GM18870 (cell line): ENCODE measurements around the gene TSC22D2.
A peak's percentile ranks its signal among the peaks of the same experiment; 100 is the strongest.

Experiments
- ATAC-seq: cut with Tn5 transposase; IDR thresholded peaks from one replicate; pipeline ENCODE4 v1.9.1; 2021; ENCODE audit warnings: moderate library complexity; ENCODE audit not compliant: unreplicated experiment

The TSC22D2 gene

GRCh38 chr3:150384296-150385212 lies 23.5 kb upstream of the TSC22D2 start:
- ATAC-seq: peak; percentile 98

DNA sequence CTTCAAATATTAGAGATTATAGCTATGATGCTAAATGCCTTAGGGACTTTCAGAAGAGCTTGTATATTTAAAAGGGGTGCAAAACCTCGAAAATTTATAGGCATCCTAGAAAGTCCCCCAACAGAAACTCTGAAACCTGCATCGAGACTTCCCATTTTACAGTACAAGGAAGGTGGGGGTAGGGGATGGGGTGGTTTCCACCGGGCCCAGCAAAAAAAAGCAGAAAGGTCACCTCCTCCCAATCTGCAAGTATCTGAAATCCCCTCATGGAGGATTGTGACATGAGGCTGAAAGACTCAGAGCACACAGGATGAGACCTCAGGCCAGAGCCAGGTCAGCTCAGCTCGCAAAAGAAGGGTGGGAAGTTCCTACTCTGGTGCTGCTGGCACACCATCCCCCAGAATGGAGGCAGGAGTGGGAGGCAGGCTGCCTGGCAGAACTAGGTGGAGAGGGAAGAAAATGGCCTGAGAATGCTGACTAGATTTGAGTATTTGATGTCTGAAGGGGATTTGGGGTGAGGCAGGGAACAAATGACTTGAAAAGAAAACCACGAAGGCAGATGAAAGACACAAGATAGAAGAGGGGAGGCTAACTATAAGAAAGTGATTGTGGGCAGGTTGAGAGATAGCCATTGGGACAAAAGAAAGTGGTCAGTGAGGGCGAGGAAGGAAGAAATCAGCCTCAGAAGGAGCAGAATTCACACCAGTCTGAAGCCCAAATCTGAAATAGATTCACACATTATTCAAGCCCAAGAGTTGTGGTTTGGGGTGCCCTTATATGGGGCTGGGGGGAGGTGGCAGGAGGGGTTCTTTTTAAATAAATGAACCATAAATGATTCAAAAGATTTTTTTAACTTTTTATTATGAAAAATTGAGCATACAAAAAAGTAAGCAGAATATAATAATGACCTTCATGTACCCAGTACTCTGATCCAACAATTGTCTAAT lies 22.5 kb upstream of the TSC22D2 start:
- ATAC-seq: peak; percentile 28

DNA sequence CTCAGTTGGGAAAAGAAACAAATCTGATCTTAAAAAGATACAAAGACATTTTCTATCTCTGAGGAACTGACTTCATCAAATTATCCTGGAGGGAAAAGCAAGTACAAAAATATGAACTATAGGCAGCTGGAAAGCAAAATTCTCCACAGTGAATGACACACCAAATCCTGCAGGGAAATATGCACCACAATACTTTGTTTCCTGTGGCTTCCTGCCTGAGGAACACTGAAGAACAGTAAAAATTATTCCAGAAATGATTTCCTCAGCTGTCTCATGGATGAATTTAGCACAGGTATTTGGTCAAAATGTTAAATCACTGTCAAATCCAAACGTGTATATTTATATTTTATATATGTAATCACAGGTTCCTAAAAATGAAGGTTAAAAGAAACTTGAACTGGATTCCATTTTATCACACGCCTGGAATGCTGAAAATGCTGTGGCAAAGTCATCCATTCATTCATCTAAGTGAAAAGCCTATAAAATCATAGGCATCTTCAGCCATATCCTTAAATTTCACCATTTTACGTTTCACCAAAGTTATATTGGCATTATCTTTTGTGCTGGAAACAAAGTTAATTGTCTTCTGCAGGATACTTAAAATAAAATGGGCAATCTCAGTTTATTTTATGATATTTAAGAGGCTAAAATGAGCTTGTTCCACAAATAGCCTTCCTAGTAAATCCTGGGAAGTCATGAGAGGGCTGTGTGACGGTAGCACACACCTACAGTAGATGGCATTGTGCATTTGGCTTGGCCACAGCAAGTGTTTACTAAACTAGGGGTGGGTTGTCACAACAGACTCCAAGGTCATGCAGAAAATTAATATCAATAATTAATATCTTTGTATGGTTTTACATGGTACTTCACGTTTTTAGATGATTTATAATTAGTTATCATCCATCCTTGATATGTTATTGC lies 19.3 kb upstream of the TSC22D2 start:
- no peak for ATAC-seq

- ATAC-seq: no peak
Observed at GRCh38 chr3:150390087-150390486, 18.0 kb upstream of the TSC22D2 start.

DNA sequence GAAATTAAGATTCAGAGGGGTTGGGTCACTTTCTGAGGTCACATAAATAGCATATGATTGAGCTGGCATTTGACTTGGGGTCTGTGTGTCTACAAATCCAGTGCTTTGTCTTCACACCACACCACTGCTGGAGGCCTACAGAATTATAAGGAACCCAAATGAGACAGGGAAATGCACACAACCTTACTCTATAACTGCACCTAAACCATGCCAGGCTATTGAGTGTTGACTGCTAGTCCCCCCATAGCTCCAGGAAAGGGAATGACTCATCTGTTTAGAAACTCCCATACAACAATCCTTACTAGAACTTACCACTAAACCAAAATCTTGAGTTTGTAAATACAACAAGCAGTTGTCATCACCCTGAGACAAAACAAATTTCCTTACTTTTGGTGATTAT lies 16.9 kb upstream of the TSC22D2 start:
- ATAC-seq: no peak

GRCh38 chr3:150393745-150394144 lies 14.4 kb upstream of the TSC22D2 start:
- ATAC-seq: no peak

DNA sequence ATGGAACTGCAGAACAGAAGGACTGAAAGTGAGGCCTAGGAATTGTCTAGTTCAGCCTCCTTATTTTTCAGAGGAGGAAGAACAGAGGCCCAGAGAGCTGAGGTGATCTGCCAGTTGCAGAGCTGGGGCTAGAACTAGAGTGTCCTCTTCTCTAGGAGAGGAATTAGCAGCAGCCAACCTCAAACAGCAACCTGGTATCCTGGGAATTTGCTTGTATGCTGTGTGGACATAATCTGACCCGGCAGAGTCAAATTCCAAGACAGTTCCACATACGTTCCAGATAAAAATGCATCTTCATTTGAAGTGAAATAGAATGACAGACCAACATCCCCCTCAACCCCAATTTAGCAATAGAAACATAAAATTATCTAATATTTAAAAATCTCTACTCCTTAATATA lies 13.5 kb upstream of the TSC22D2 start:
- no peak for ATAC-seq

GRCh38 chr3:150396491-150396890 lies 11.6 kb upstream of the TSC22D2 start:
- ATAC-seq: no peak

DNA sequence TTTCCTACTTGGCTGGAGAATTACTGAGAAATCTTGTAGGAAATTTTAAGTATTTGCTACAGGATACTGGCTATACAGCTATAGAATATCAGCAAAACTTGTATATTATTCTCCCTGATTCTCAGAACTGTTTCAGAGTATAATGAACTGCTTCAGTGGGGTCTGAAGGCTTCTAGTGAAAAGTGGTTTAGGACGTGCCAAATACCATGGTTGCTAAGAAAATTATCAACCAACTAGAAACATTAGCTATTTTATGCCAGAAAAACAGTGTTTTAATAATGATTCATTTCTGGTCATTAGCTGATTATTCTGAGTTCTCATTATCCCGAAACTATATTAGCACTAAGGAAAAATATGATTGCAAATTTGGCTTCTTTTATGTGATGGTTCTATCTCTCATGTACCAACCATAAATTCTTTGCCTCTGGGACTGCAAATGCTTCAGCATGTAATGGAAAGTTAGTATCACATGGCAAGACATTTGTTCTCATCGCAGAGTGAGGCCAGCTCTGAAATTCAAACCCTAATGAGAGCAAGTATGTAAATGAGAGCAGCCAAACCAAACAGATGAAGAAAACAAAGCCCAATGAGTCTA lies 11.0 kb upstream of the TSC22D2 start:
- no peak for ATAC-seq

- no peak for ATAC-seq
Observed at GRCh38 chr3:150399060-150399459, 9.0 kb upstream of the TSC22D2 start.

- no peak for ATAC-seq
Observed at GRCh38 chr3:150401285-150401684, 6.8 kb upstream of the TSC22D2 start.

GRCh38 chr3:150402217-150402616 lies 5.9 kb upstream of the TSC22D2 start:
- no peak for ATAC-seq

DNA sequence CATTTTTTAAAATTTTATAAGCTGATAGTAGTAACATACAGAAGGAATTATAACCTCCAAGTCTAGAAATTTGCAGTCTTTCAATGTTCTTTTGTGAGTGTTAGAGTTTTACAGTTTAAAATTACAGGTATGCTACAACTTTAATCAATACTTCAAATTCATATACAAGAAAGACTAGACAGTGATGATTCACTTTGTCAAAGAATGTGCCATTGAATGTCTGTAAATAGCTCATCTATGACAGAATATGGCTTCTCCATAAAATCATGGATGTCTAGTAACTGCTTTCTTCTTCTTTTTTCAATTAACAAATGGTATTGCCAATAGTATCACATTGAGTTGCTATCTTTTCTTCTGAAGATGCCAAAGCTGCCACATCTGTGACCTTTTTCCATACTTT lies 4.1 kb upstream of the TSC22D2 start:
- no peak for ATAC-seq

DNA sequence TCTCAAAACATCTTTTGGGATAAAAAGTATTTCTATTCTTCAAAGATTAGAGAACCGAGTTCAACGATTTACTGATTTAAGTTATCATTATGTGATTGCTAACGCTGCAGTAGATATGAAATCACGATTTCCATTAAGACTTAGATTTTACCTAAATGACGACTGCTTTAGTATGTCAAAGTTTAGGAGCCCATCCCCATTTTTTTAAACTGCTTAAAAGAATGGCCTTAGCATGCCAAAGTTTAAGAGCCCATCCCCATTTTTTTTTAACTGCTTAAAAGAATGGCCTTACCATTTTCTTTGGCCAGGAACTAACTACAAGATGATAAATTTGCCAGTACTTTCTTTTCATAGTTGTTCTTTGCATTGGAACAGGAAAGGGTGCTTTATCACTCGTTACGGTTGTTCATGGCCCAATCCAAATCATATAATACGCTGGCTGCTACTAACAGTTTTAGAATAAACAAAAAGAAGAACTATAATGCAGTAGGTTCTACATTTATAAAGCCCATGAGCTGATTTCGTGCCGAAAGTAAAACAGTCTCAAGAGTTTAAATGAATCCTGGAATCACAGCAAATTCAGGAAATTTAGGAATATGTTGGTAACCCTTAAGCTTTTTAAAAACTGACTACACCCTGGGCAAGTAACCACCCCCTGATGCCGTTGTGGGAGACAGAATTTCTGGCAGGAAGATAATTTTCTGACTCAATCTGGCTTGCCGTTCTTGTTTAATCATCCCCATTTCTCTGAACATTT lies 869 bp upstream of the TSC22D2 start:
- ATAC-seq: no peak

- ATAC-seq: peak; percentile 14
Observed at GRCh38 chr3:150407808-150408220, 284 bp upstream of the TSC22D2 start.

GRCh38 chr3:150409125-150409511 lies 1.0 kb downstream of the TSC22D2 start:
- no peak for ATAC-seq

GRCh38 chr3:150409512-150410310 lies 1.6 kb downstream of the TSC22D2 start:
- no peak for ATAC-seq

DNA sequence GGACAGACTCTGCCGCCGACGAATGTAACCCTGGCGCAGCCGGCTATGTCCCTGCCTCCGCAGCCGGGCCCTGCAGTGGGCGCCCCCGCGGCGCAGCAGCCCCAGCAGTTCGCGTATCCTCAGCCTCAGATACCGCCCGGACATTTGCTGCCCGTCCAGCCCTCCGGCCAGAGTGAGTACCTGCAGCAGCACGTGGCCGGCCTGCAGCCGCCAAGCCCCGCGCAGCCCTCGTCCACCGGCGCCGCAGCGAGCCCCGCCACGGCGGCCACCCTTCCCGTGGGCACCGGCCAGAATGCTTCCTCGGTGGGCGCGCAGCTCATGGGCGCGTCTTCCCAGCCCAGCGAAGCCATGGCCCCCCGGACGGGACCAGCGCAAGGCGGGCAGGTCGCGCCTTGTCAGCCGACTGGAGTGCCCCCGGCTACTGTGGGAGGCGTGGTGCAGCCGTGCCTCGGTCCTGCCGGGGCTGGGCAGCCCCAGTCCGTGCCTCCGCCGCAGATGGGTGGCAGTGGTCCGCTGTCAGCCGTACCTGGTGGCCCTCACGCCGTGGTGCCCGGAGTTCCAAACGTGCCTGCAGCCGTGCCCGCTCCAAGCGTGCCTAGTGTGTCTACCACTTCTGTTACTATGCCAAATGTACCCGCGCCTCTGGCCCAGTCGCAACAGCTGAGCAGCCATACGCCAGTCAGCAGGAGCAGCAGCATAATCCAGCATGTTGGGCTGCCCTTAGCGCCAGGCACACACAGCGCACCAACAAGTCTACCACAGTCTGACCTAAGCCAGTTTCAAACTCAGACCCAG lies 2.4 kb downstream of the TSC22D2 start:
- no peak for ATAC-seq
